ENCODE measurements around the gene IL11. TPM values are rescaled to one million over a fixed set of nuclear protein-coding genes. Genes with fewer than 3 reads are reported as not detected.

Gene IL11
- total and polyA plus RNA-seq, 2 of the 13 experiments (the other 11 are each of a cell fraction or from before 2014, with no cell fraction given) = 2.5 to 2.9 TPM

DNA sequence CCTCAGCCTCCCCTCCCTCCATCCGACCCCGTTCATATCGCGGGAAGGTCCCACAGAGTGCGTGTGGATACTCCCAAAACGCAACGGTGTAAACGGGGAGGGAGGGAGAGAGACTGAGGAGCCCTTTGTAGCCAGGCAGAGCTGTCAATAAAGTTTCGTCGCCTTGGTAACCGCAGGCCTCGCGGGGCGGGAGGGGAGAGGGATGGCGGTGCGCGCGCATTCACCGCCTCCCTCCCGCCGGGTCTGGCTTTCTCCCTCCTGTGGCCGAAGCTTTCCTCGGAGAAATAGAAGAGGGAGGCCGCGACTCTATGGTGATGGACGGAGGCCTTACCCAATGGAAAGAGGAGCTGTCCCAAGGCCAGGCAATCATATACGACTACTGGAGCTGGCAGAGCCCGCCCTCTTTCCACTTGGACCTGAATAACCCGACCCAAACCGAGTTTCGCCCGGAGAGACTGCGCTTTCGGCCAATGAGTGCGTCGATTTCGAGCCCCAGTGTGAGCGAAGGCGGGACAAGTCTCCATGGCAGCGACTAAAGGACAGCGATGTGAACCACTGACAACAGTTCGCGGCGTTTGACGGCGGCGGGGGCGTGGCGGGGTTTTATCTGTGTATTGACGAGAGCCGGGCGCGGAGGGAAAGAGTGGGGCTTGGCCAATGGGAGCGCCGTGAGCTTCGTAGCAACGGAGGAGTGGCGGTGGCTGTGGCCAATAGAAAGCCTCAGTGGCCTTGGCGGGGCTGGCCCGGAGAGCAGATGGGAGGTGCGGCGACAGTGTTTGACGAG, 31.0 kb downstream of the IL11 start, which contains the start of gene KMT5C (continued):
- TF ChIP-seq, protein P1, sequence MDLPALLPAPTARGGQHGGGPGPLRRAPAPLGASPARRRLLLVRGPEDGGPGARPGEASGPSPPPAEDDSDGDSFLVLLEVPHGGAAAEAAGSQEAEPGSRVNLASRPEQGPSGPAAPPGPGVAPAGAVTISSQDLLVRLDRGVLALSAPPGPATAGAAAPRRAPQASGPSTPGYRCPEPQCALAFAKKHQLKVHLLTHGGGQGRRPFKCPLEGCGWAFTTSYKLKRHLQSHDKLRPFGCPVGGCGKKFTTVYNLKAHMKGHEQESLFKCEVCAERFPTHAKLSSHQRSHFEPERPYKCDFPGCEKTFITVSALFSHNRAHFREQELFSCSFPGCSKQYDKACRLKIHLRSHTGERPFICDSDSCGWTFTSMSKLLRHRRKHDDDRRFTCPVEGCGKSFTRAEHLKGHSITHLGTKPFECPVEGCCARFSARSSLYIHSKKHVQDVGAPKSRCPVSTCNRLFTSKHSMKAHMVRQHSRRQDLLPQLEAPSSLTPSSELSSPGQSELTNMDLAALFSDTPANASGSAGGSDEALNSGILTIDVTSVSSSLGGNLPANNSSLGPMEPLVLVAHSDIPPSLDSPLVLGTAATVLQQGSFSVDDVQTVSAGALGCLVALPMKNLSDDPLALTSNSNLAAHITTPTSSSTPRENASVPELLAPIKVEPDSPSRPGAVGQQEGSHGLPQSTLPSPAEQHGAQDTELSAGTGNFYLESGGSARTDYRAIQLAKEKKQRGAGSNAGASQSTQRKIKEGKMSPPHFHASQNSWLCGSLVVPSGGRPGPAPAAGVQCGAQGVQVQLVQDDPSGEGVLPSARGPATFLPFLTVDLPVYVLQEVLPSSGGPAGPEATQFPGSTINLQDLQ (CRISPR knock-in tag; IDR thresholded peaks at IDR 0.05) = no peak
- peak; percentile 61; the same call in 1 of the 2 replicates for TF ChIP-seq ATF7-NPFF (CRISPR knock-in tag; IDR thresholded peaks at IDR 0.05; ENCODE audit: low read depth)
- TF ChIP-seq MED1 (CRISPR knock-in tag; IDR thresholded peaks at IDR 0.05) = peak; percentile 7; the same call in 1 of the 2 replicates
- TF ChIP-seq CHCHD3 (CRISPR knock-in tag; IDR thresholded peaks at IDR 0.05) = no peak
- TF ChIP-seq CEBPG (CRISPR knock-in tag; IDR thresholded peaks at IDR 0.05) = no peak
- no peak for TF ChIP-seq PAX8 (CRISPR knock-in tag; IDR thresholded peaks at IDR 0.05; ENCODE audit: borderline replicate concordance)
- peak; percentile 26; the same call in 1 of the 2 replicates for TF ChIP-seq ZSCAN25 (CRISPR knock-in tag; IDR thresholded peaks at IDR 0.05)
- TF ChIP-seq ZNF557 (CRISPR knock-in tag; IDR thresholded peaks at IDR 0.05) = no peak
- no peak for TF ChIP-seq NFE2L1 (CRISPR knock-in tag; IDR thresholded peaks at IDR 0.05; ENCODE audit: borderline replicate concordance)
- TF ChIP-seq, protein P2, sequence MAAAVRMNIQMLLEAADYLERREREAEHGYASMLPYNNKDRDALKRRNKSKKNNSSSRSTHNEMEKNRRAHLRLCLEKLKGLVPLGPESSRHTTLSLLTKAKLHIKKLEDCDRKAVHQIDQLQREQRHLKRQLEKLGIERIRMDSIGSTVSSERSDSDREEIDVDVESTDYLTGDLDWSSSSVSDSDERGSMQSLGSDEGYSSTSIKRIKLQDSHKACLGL (CRISPR knock-in tag; IDR thresholded peaks at IDR 0.05) = no peak
- TF ChIP-seq, protein P3, sequence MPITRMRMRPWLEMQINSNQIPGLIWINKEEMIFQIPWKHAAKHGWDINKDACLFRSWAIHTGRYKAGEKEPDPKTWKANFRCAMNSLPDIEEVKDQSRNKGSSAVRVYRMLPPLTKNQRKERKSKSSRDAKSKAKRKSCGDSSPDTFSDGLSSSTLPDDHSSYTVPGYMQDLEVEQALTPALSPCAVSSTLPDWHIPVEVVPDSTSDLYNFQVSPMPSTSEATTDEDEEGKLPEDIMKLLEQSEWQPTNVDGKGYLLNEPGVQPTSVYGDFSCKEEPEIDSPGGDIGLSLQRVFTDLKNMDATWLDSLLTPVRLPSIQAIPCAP (CRISPR knock-in tag; IDR thresholded peaks at IDR 0.05; ENCODE audit: low read depth) = no peak
- no peak for TF ChIP-seq FOSL1 (CRISPR knock-in tag; IDR thresholded peaks at IDR 0.05; ENCODE audit: borderline replicate concordance)
- no peak for TF ChIP-seq ZNF703 (CRISPR knock-in tag; IDR thresholded peaks at IDR 0.05; ENCODE audit: borderline replicate concordance)
- TF ChIP-seq THAP11 (CRISPR knock-in tag; IDR thresholded peaks at IDR 0.05) = peak; percentile 63
- no peak for TF ChIP-seq KLF11 (CRISPR knock-in tag; IDR thresholded peaks at IDR 0.05)
- TF ChIP-seq, protein P4, sequence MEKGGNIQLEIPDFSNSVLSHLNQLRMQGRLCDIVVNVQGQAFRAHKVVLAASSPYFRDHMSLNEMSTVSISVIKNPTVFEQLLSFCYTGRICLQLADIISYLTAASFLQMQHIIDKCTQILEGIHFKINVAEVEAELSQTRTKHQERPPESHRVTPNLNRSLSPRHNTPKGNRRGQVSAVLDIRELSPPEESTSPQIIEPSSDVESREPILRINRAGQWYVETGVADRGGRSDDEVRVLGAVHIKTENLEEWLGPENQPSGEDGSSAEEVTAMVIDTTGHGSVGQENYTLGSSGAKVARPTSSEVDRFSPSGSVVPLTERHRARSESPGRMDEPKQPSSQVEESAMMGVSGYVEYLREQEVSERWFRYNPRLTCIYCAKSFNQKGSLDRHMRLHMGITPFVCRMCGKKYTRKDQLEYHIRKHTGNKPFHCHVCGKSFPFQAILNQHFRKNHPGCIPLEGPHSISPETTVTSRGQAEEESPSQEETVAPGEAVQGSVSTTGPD (CRISPR knock-in tag; IDR thresholded peaks at IDR 0.05) = no peak
- no peak for TF ChIP-seq NFIC (IDR thresholded peaks at IDR 0.05; ENCODE audit: low read length)
- peak; percentile 52; the same call in 1 of the 2 replicates for TF ChIP-seq SPEN (CRISPR knock-in tag; IDR thresholded peaks at IDR 0.05; ENCODE audit: low read depth)
- TF ChIP-seq, protein P5, sequence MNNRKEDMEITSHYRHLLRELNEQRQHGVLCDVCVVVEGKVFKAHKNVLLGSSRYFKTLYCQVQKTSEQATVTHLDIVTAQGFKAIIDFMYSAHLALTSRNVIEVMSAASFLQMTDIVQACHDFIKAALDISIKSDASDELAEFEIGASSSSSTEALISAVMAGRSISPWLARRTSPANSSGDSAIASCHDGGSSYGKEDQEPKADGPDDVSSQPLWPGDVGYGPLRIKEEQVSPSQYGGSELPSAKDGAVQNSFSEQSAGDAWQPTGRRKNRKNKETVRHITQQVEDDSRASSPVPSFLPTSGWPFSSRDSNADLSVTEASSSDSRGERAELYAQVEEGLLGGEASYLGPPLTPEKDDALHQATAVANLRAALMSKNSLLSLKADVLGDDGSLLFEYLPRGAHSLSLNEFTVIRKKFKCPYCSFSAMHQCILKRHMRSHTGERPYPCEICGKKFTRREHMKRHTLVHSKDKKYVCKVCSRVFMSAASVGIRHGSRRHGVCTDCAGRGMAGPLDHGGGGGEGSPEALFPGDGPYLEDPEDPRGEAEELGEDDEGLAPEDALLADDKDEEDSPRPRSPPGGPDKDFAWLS (CRISPR knock-in tag; IDR thresholded peaks at IDR 0.05; ENCODE audit: borderline replicate concordance) = no peak
- TF ChIP-seq ZNF136 (CRISPR knock-in tag; IDR thresholded peaks at IDR 0.05; ENCODE audit: low read depth) = no peak
- TF ChIP-seq MTA3 (CRISPR knock-in tag; IDR thresholded peaks at IDR 0.05) = no peak
